ENCODE measurements around the gene PRRC2A. TPM values are rescaled to one million over a fixed set of nuclear protein-coding genes. Genes with fewer than 3 reads are reported as not detected.

The PRRC2A gene
- total and polyA plus RNA-seq, 8 donors: 49.4 to 125 (median 93.7) TPM

GRCh38 chr6:31639449-31639861 lies 18.9 kb downstream of the PRRC2A start:
- Histone ChIP-seq H3K4me1 (no peaks in the 10 kb centered on the region), H3K4me3 (no peak overlapping the region), H3K36me3 (peaks cover 92 to 100% (median 100%) of the 10 kb centered on the region in 4 donors), H3K27me3 (no peaks in the 10 kb centered on the region), H3K27ac (no peak overlapping the region), H3K9me3 (no peaks in the 10 kb centered on the region)
- DNase-seq: no peak
- 59 to 85% (median 70%) methylated on average over 6 to 10 of the region's 10 CpGs for WGBS, 5 donors
- intact Hi-C loops (cut with DNase I; ENCODE audit: low total_unique reads): no loop called here
- TF ChIP-seq POLR2A (IDR thresholded peaks at IDR 0.05) (no peak), POLR2AphosphoS5 (IDR thresholded peaks at IDR 0.05) (no peak), CTCF (IDR thresholded peaks at IDR 0.05) (no peak), EP300 (IDR thresholded peaks at IDR 0.05) (no peak)

- no peak overlapping the region for H3K27ac ChIP-seq
- 93 to 99% (median 95%) methylated on average over 6 of the region's 6 CpGs for WGBS, 5 donors
- no peak for DNase-seq
- no peaks in the 10 kb centered on the region for H3K4me1 ChIP-seq
- H3K36me3 ChIP-seq: peaks cover 91 to 100% (median 100%) of the 10 kb centered on the region in 4 donors
- no peak overlapping the region for H3K4me3 ChIP-seq
- H3K27me3 ChIP-seq: no peaks in the 10 kb centered on the region
- no peaks in the 10 kb centered on the region for H3K9me3 ChIP-seq
- intact Hi-C loops (cut with DNase I; ENCODE audit: low total_unique reads): no loop called here
- TF ChIP-seq EP300 (IDR thresholded peaks at IDR 0.05): no peak
These were observed 20.1 kb downstream of the PRRC2A start for GRCh38 chr6:31640612-31641011.

GRCh38 chr6:31641370-31641769 lies 20.9 kb downstream of the PRRC2A start:
- 82 to 93% (median 89%) methylated on average over 4 of the region's 4 CpGs for WGBS, 5 donors
- intact Hi-C loops (cut with DNase I; ENCODE audit: low total_unique reads): no loop called here
- H3K9me3 ChIP-seq: no peaks in the 10 kb centered on the region

GRCh38 chr6:31642798-31643570 lies 22.5 kb downstream of the PRRC2A start:
- no peak for DNase-seq
- Histone ChIP-seq H3K4me1 (no peaks in the 10 kb centered on the region), H3K9me3 (no peaks in the 10 kb centered on the region), H3K27ac (no peak overlapping the region), H3K4me3 (no peak overlapping the region), H3K27me3 (no peaks in the 10 kb centered on the region), H3K36me3 (peaks cover 93 to 100% (median 100%) of the 10 kb centered on the region in 4 donors)
- WGBS, 5 donors: 77 to 96% (median 88%) methylated on average over 6 of the region's 6 CpGs
- TF ChIP-seq CTCF (IDR thresholded peaks at IDR 0.05) (no peak), EP300 (IDR thresholded peaks at IDR 0.05) (no peak), POLR2A (IDR thresholded peaks at IDR 0.05) (no peak), POLR2AphosphoS5 (IDR thresholded peaks at IDR 0.05) (no peak)
- intact Hi-C loops (cut with DNase I; ENCODE audit: low total_unique reads): no loop called here

More at GRCh38 chr6:31641370-31641769, 20.9 kb downstream of the PRRC2A start:
- Histone ChIP-seq H3K4me1 (no peaks in the 10 kb centered on the region), H3K36me3 (peaks cover 91 to 100% (median 100%) of the 10 kb centered on the region in 4 donors), H3K27ac (no peak overlapping the region), H3K27me3 (no peaks in the 10 kb centered on the region), H3K4me3 (no peak overlapping the region)
- no peak for TF ChIP-seq POLR2A (IDR thresholded peaks at IDR 0.05)
- TF ChIP-seq CTCF (IDR thresholded peaks at IDR 0.05): no peak
- no peak for TF ChIP-seq EP300 (IDR thresholded peaks at IDR 0.05)
- TF ChIP-seq POLR2AphosphoS5 (IDR thresholded peaks at IDR 0.05): no peak
- no peak for DNase-seq
